ENCODE measurements around the gene MYO5A.

The MYO5A gene

GRCh38 chr15:52295421-52296001 lies 233.2 kb downstream of the MYO5A start, which contains the start of gene MYO5C:
Gene MYO5C (minus strand): TSS chr15:52295804. CDS start chr15:52295636, 168 bp downstream.
- H3K4me3 ChIP-seq (ENCODE audit: low read depth, low read length) = peak within 1 kb of the TSS; percentile 27; the same call in 1 of the 2 replicates
- TF ChIP-seq CTCF (IDR thresholded peaks at IDR 0.05; ENCODE audit: low read depth, low read length) = no peak

- no peak overlapping the region for H3K4me3 ChIP-seq (ENCODE audit: low read depth, low read length)
- no peak for TF ChIP-seq CTCF (IDR thresholded peaks at IDR 0.05; ENCODE audit: low read depth, low read length)
Measured at GRCh38 chr15:52294881-52295420, 233.7 kb downstream of the MYO5A start.

GRCh38 chr15:52292780-52293392 lies 235.8 kb downstream of the MYO5A start:
- TF ChIP-seq CTCF (IDR thresholded peaks at IDR 0.05; ENCODE audit: low read depth, low read length) = no peak
- no peak overlapping the region for H3K4me3 ChIP-seq (ENCODE audit: low read depth, low read length)

- H3K4me3 ChIP-seq (ENCODE audit: low read depth, low read length) = no peak overlapping the region
- TF ChIP-seq CTCF (IDR thresholded peaks at IDR 0.05; ENCODE audit: low read depth, low read length) = no peak
Measured at GRCh38 chr15:52291204-52291603, 237.5 kb downstream of the MYO5A start.

GRCh38 chr15:52290800-52291199 lies 237.9 kb downstream of the MYO5A start:
- H3K4me3 ChIP-seq (ENCODE audit: low read depth, low read length) = no peak overlapping the region
- no peak for TF ChIP-seq CTCF (IDR thresholded peaks at IDR 0.05; ENCODE audit: low read depth, low read length)

GRCh38 chr15:52290329-52290728 lies 238.4 kb downstream of the MYO5A start:
- no peak for TF ChIP-seq CTCF (IDR thresholded peaks at IDR 0.05; ENCODE audit: low read depth, low read length)
- H3K4me3 ChIP-seq (ENCODE audit: low read depth, low read length) = no peak overlapping the region

- H3K4me3 ChIP-seq (ENCODE audit: low read depth, low read length) = no peak overlapping the region
- no peak for TF ChIP-seq CTCF (IDR thresholded peaks at IDR 0.05; ENCODE audit: low read depth, low read length)
Measured at GRCh38 chr15:52289629-52290081, 239.0 kb downstream of the MYO5A start.

All from WI38 (cell line).